IPS DF 6.9 (cell line): ENCODE data around the gene SLC39A3.

Experiments
- DNase-seq: peaks from one replicate; pipeline ENCODE4 v3.0.0-alpha.2; 2013; ENCODE audit warnings: low read depth, low spot score
- H3K27ac ChIP-seq: one replicate; pipeline ENCODE4 v1.5.1; 2013; ENCODE audit warnings: low read length, control low read depth
- H3K27me3 ChIP-seq: 2 replicates; pipeline ENCODE4 v1.6.1; 2013; ENCODE audit warnings: mild to moderate bottlenecking, low read length; ENCODE audit not compliant: control insufficient read depth, insufficient read depth
- H3K36me3 ChIP-seq: 2 replicates; pipeline ENCODE4 v1.6.1; 2013; ENCODE audit warnings: low read length; ENCODE audit not compliant: control insufficient read depth, insufficient read depth
- H3K4me1 ChIP-seq: 2 replicates; pipeline ENCODE4 v1.6.1; 2013; ENCODE audit warnings: low read length; ENCODE audit not compliant: control insufficient read depth, insufficient read depth
- H3K4me3 ChIP-seq: 2 replicates; pipeline ENCODE4 v1.5.1; 2013; ENCODE audit warnings: mild to moderate bottlenecking, low read length
- H3K9me3 ChIP-seq: 2 replicates; pipeline ENCODE4 v1.6.1; 2013; ENCODE audit warnings: low read length, inconsistent platforms; ENCODE audit not compliant: control insufficient read depth, insufficient read depth
- WGBS: extraction: QIAGEN DNeasy Blood & Tissue Kit; methylation state at CpG from one replicate; pipeline ENCODE4 v1.1.7; 2013; ENCODE audit warnings: mixed read lengths, missing lambda C conversion rate; ENCODE audit not compliant: insufficient read length, insufficient coverage; 5-methylcytosine and 5-hydroxymethylcytosine counted together

The SLC39A3 gene

DNA sequence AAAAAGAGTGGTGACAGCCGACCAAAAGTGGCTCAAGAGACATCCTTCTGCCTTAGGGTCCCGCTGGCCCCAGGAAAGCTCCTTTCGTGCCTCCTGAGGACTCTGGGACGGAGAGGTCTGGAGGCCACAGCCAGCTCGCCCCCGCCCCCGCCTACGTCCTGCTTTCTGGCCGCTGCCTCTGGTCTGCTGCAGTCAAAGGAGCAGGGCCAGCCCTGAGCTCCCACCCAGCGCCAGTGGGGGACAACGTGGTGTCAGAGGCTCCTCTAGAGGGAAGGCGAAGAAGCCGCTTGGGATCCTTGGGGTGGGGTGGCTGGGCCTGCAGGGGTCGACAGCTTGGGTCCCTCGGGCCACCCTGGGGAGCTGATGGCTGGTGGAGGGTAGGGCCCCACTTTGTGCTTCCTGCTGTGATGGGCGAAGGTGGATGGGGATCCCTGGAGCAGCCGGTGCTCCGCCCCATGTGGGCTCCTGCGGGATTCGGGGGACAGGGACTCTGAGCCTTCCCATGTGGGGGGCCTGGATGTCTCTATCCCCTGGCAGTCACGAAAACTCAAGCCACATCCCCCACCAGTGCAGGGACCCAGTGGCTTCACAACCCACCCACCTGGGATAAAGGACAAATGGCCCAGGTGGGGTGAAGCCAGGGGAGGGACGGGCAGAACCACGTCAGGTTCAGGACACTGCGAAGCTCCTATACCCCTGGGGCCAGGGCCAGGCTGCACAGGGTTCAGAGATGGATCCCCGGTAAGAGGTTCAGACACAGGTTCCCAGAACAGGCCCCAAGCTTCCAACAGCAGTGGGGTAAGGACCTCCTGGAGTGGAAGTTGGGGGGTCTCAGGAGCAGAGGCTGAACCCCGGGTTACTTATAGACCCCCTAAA is 9.6 kb downstream of the SLC39A3 start:
- H3K27ac ChIP-seq, result no peak overlapping the region
- H3K9me3 ChIP-seq, result no peaks in the 10 kb centered on the region
- H3K4me1 ChIP-seq, result no peaks in the 10 kb centered on the region; the same call in 1 of the 2 replicates
- no CpG with 5 or more reads among the region's 26 CpGs for WGBS
- DNase-seq, result no peak
- peaks cover 8% of the 10 kb centered on the region for H3K36me3 ChIP-seq
- no peak overlapping the region for H3K4me3 ChIP-seq
- H3K27me3 ChIP-seq, result no peaks in the 10 kb centered on the region

DNA sequence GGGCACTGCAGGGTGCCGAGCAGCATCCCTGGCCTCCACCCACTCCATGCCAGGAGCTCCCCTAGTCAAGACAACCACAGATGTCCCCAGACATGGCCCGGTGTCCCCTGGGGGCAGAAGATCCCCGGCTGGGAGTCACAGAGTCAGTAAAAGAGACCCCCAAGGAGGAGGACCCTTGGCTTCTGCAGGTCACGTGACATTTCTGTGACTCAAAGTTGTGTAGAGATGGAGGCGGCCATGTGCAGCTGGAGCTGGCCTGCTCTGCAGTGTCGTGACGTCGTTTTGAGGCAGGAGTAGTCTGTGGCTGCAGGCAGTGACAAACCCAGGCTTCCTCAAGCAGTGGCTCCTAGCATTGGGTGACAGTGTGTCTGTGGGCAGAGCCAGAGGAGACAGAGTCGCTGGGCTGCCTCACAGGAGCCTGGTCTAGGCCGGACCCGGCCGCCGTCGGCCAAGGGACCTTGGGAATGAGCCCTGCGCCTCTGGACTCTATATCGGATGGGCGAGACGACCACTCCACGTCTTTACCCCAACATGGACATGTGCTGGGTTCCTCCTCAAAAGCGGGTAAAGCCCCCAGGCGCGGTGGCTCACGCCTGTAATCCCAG is 10.9 kb downstream of the SLC39A3 start:
- Histone ChIP-seq H3K27ac (no peak overlapping the region), H3K27me3 (no peaks in the 10 kb centered on the region), H3K36me3 (peaks cover 3% of the 10 kb centered on the region; the same call in 1 of the 2 replicates), H3K4me1 (no peaks in the 10 kb centered on the region; the same call in 1 of the 2 replicates), H3K9me3 (no peaks in the 10 kb centered on the region), H3K4me3 (no peak overlapping the region)
- no CpG with 5 or more reads among the region's 23 CpGs for WGBS
- no peak for DNase-seq

GRCh38 chr19:2727640-2727944 is 12.2 kb downstream of the SLC39A3 start:
- H3K27ac ChIP-seq, result no peak overlapping the region
- WGBS, result no CpG with 5 or more reads among the region's 16 CpGs
- H3K4me3 ChIP-seq, result no peak overlapping the region
- H3K36me3 ChIP-seq, result no peaks in the 10 kb centered on the region
- no peak for DNase-seq
- H3K27me3 ChIP-seq, result no peaks in the 10 kb centered on the region
- no peaks in the 10 kb centered on the region for H3K9me3 ChIP-seq
- no peaks in the 10 kb centered on the region; the same call in 1 of the 2 replicates for H3K4me1 ChIP-seq

GRCh38 chr19:2726904-2727639 is 12.7 kb downstream of the SLC39A3 start:
- no peak for DNase-seq

GRCh38 chr19:2726160-2726855 is 13.5 kb downstream of the SLC39A3 start:
- no peak for DNase-seq

More at GRCh38 chr19:2726904-2727639, 12.7 kb downstream of the SLC39A3 start:
- Histone ChIP-seq H3K4me1 (no peaks in the 10 kb centered on the region; the same call in 1 of the 2 replicates), H3K36me3 (no peaks in the 10 kb centered on the region), H3K9me3 (no peaks in the 10 kb centered on the region), H3K27me3 (no peaks in the 10 kb centered on the region), H3K27ac (no peak overlapping the region), H3K4me3 (no peak overlapping the region)
- no CpG with 5 or more reads among the region's 26 CpGs for WGBS

DNA sequence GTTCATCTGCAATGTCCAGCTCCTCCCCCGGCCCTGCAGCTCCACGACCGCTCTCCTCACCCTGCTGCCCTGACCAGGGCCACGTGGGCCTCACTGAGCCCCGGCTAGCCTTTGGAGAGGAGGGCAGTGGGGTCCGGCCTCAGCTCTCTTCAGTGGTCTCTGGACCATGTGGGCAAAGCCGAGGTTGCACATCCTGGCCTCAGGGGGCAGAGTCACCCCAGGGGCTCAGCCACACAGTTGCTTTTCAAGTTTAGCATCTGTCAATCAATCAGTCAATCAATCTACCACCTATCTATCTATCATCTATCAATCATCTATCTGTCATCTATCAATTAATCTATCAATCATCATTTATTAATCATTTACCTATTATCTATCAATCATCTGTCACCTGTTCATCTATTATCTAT is 15.7 kb downstream of the SLC39A3 start:
- H3K4me1 ChIP-seq, result peaks cover 2% of the 10 kb centered on the region; the same call in 1 of the 2 replicates
- no peaks in the 10 kb centered on the region for H3K9me3 ChIP-seq
- WGBS, result no CpG with 5 or more reads among the region's 7 CpGs
- no peak for DNase-seq
- no peaks in the 10 kb centered on the region for H3K36me3 ChIP-seq
- H3K4me3 ChIP-seq, result no peak overlapping the region
- H3K27ac ChIP-seq, result no peak overlapping the region
- no peaks in the 10 kb centered on the region for H3K27me3 ChIP-seq

More at GRCh38 chr19:2726160-2726855, 13.5 kb downstream of the SLC39A3 start:
- H3K27me3 ChIP-seq, result no peaks in the 10 kb centered on the region
- no peaks in the 10 kb centered on the region for H3K9me3 ChIP-seq
- no peak overlapping the region for H3K4me3 ChIP-seq
- H3K36me3 ChIP-seq, result no peaks in the 10 kb centered on the region
- H3K4me1 ChIP-seq, result no peaks in the 10 kb centered on the region; the same call in 1 of the 2 replicates
- no CpG with 5 or more reads among the region's 15 CpGs for WGBS
- H3K27ac ChIP-seq, result no peak overlapping the region

DNA sequence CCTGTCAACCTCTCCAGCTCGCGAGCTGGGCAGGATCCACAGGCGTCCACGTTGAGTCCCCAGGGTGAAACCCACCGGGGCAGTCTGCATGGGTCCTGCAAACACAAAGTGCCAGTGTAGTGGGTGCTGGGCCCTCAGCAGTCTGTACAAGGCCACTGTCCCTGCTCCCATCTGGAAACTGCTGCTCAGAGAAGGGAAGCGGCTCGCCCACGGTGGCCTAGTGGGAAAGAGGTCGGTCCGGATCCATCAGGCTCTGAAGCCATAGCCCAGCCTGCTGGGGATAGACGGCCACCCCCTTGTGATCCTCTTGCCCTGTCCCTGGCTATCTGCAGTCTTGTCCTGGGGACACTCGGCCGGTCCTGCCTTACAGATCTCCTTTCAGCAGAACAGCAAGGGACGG is 16.1 kb downstream of the SLC39A3 start:
- H3K4me3 ChIP-seq, result no peak overlapping the region
- no peaks in the 10 kb centered on the region for H3K36me3 ChIP-seq
- DNase-seq, result no peak
- H3K27ac ChIP-seq, result no peak overlapping the region
- no peaks in the 10 kb centered on the region for H3K9me3 ChIP-seq
- no CpG with 5 or more reads among the region's 14 CpGs for WGBS
- peaks cover 2% of the 10 kb centered on the region; the same call in 1 of the 2 replicates for H3K4me1 ChIP-seq
- H3K27me3 ChIP-seq, result no peaks in the 10 kb centered on the region

DNA sequence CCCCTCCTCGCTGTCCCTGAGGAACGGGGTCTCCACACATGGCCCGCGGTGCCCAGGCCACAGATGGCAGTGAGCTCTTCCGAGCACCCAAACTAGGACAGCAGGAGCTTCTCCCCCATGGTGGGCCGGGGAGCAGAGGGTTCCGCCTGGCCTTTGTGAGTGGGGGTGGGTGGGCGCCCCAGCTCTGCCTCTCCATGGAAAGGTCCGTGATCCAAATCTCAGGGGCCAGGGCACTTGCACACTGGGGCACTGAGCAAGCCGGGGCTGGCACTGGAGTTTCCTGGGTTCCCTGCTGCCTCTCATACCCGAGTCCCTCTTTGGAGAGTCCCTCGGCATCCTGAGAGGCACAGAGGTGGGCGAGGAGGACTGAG is 16.5 kb downstream of the SLC39A3 start:
- no peak overlapping the region for H3K27ac ChIP-seq
- no peaks in the 10 kb centered on the region for H3K27me3 ChIP-seq
- H3K36me3 ChIP-seq, result no peaks in the 10 kb centered on the region
- DNase-seq, result no peak
- no peaks in the 10 kb centered on the region for H3K9me3 ChIP-seq
- no CpG with 5 or more reads among the region's 13 CpGs for WGBS
- H3K4me1 ChIP-seq, result peaks cover 2% of the 10 kb centered on the region; the same call in 1 of the 2 replicates
- H3K4me3 ChIP-seq, result no peak overlapping the region

DNA sequence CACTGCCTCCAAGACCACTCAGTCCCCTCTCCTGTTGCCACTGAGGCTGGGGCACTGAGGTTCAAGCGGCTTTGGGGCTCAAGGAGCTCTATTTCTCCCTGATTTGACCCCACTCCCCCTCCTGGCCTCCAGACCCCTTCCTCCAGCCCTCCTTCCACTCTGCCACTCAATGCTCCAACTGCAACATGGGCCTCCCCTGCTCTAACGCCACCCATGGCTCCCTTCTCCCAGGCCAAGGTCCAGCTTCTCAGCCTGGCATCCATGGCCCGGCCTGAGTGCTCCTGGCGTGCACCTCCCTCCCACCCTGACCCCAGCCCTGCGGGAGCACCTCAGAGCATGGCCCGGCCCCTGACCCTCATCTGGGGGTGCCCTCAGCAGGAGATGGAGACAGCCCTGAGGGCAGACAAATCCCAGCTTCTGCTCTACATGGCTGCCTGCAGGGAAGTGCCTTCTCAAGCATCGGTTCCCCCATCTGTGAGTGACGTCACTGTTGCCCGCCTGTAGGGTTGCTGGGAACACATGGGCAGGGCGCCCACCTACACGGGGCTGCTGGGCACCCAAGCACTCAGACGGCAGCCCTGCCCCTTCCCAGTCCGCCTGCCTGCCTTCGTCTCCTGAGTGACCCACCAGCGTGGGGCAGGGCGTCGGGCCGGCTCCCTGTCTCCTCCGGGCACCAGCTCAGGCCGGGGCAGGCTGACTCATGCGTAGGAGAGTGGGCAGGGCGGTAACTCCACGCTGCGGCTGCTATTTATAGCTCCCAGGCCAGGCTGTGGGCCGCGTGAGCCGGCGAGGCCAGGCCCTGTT is 17.1 kb downstream of the SLC39A3 start:
- no CpG with 5 or more reads among the region's 28 CpGs for WGBS
- peaks cover 2% of the 10 kb centered on the region; the same call in 1 of the 2 replicates for H3K4me1 ChIP-seq
- no peak for DNase-seq

More for the DNA sequence above, 17.1 kb downstream of the SLC39A3 start:
- Histone ChIP-seq H3K9me3 (no peaks in the 10 kb centered on the region), H3K27ac (no peak overlapping the region), H3K4me3 (no peak overlapping the region), H3K36me3 (no peaks in the 10 kb centered on the region), H3K27me3 (no peaks in the 10 kb centered on the region)
